MG63 (cell line): ENCODE data around the gene THEM4. TPM values are rescaled to one million over a fixed set of nuclear protein-coding genes. Genes with fewer than 3 reads are reported as not detected.

Experiments
- DNase-seq: peaks from one replicate; pipeline ENCODE4 v3.0.0-alpha.2; 2020
- H3K27me3 ChIP-seq: fragments of 250-450 bp; sonication (Bioruptor Pico); 2 replicates; pipeline ENCODE4 v1.5.1; 2020; ENCODE audit warnings: mild to moderate bottlenecking, moderate library complexity
- H3K36me3 ChIP-seq: fragments of 250-450 bp; sonication (Bioruptor Pico); 2 replicates; pipeline ENCODE4 v1.5.1; 2020; ENCODE audit warnings: mild to moderate bottlenecking, moderate library complexity
- H3K4me3 ChIP-seq: fragments of 250-450 bp; sonication (Bioruptor Pico); 2 replicates; pipeline ENCODE4 v1.5.1; 2020; ENCODE audit warnings: mild to moderate bottlenecking, moderate library complexity
- H3K9me3 ChIP-seq: fragments of 250-450 bp; sonication (Bioruptor Pico); 2 replicates; pipeline ENCODE4 v1.5.1; 2020; ENCODE audit warnings: mild to moderate bottlenecking, moderate library complexity
- total RNA-seq: library from RNA; depleted of rRNA; stranded (reverse); fragments of >200 nt; shearing (Covaris generic); gene quantifications from 2 replicates; pipeline ENCODE4 v1.2.3, GENCODE V29; 2014; ENCODE audit warnings: low replicate concordance

The THEM4 gene
- total RNA-seq, 1 experiment from 2014 or later: 22.9 TPM

DNA sequence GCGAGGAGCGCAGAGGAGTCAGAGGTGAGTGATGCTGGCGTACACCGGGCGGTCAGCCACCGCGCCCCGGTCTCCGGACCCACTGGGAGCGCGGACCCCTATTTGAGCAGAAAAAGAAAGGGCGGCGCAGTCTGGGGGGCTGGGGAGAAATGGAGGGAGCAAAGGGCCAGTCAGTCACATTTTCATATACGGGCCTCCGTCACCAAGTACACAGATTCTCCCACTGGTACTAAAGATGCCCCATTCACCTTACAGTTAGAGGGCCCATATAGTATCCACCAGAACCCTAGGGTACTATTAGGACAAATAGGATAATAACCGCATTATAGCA is 70.3 kb downstream of the THEM4 start:
- no peaks in the 10 kb centered on the region for H3K9me3 ChIP-seq
- no peaks in the 10 kb centered on the region for H3K36me3 ChIP-seq
- no peak for DNase-seq
- H3K27me3 ChIP-seq: no peaks in the 10 kb centered on the region
- no peak overlapping the region for H3K4me3 ChIP-seq

DNA sequence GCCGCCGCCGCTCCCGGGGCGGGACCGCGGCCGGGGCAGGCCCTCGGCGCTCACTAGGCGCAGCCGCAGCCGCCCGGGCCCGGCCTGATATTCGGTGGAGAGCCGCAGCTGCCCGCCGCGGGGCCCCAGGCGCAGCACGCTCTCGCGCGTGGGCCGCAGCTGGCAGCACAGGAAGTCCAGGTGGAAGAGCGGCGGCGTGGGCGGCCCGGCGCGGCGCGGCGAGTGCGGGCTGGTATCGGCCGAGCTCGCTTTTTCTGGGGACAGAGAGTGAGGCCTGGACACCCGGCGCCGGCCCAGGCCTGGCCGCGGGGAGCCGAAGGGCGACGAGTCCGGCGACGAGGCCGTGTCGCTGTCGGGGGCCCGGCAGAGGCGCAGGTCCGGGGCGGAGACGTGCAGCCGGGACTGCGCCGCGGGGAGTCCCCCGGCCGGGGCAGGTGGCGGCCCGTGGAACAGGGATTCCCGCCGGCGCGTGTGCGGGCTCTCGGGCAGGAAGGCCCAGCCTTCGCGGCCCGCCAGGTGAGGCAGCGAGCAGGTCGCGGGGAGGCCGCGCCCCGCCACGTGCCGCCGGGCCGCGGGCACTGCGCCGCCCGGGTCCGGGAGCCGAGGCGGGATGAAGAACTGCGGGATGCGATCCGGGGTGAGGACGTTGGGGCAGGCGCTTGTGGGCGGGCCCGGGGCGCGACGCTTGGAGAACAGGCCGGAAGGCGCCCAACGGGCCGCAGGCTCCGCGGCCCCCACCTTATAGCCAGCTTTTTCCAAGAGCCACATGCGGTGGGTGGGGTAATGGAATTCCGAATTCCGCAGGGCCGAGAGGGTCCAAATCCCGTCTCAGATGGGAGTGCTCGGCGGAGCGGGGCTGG is 70.9 kb downstream of the THEM4 start:
- Histone ChIP-seq H3K36me3 (no peaks in the 10 kb centered on the region), H3K9me3 (no peaks in the 10 kb centered on the region), H3K4me3 (no peak overlapping the region), H3K27me3 (no peaks in the 10 kb centered on the region)
- DNase-seq: no peak

DNA sequence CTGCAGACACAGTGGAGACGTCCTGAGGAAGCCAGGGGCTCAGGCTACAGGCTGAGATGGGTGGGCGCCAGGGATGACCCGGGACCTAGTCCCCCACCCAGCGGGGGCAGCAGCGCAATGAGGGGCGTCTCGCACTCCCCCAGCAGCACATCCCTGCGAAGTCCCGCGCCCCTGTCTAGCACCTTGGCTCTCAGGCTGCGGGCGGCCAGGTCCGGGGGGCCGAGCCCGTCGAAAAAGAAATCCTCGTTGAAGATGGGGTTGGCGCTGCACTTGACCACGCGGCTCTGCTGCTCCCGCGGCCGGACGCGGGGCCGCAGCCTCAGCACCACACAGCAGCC is 71.5 kb downstream of the THEM4 start:
- no peak for DNase-seq
- Histone ChIP-seq H3K4me3 (no peak overlapping the region), H3K27me3 (no peaks in the 10 kb centered on the region), H3K36me3 (no peaks in the 10 kb centered on the region), H3K9me3 (no peaks in the 10 kb centered on the region)

DNA sequence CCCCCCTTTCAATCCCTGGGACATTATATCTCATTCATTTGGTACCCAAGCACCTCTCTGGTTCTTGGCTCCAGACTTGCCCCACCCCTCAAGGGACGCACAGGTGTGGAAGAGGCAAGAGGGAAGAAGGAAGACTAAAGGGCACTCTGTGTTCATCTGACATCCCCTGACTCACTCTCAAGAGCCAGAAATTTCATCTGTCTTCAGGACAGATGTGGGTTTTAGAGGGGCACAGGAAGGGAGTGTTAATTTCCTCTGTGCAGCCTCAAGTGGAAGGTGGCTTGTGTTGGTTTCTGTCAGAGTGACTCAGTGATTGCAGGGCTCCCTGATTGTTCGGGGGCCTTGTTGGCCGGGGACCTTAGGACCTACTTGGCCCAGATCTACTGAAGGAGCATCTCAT is 72.1 kb downstream of the THEM4 start:
- Histone ChIP-seq H3K27me3 (no peaks in the 10 kb centered on the region), H3K9me3 (no peaks in the 10 kb centered on the region), H3K36me3 (no peaks in the 10 kb centered on the region), H3K4me3 (no peak overlapping the region)
- DNase-seq: no peak

DNA sequence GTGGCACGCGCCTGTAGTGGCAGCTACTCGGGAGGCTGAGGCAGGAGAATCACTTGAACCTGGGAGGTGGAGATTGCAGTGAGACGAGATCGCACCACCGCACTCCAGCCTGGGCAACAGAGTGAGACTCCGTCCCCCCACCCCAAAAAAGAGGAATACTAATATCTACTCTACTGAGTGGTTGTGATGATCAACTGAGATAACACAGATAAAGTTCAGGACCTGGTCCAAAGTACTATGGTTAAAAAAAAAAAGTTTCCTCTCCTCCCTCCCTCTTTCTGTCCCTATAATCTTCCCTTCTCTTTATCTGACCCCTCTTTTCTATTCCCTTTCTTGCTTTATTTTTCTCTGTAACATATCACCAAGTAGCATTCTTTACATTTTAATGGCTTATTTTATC is 73.7 kb downstream of the THEM4 start:
- Histone ChIP-seq H3K36me3 (no peaks in the 10 kb centered on the region), H3K9me3 (no peaks in the 10 kb centered on the region), H3K4me3 (no peak overlapping the region), H3K27me3 (no peaks in the 10 kb centered on the region)
- no peak for DNase-seq

DNA sequence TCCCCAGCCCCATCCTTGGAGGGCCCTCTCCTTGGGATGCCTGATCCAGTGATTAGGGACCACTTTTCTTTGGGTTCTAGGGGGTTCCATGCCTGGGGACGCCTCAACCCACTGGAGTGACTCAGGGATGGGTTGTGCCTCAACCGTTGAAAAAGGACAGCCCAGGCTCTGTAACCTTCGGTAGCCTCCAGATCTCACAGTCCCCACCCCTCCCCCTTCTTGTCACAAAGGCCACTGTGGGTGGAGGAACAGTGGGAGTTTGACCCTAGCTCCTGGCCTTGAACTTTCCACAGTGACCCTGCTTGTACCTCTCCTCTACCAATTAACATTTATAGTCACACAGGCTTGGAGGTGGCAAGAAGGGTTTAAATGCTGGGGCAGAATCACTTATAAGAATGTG is 75.1 kb downstream of the THEM4 start:
- no peak for DNase-seq
- no peaks in the 10 kb centered on the region for H3K36me3 ChIP-seq
- H3K4me3 ChIP-seq: no peak overlapping the region
- H3K27me3 ChIP-seq: no peaks in the 10 kb centered on the region
- H3K9me3 ChIP-seq: no peaks in the 10 kb centered on the region

DNA sequence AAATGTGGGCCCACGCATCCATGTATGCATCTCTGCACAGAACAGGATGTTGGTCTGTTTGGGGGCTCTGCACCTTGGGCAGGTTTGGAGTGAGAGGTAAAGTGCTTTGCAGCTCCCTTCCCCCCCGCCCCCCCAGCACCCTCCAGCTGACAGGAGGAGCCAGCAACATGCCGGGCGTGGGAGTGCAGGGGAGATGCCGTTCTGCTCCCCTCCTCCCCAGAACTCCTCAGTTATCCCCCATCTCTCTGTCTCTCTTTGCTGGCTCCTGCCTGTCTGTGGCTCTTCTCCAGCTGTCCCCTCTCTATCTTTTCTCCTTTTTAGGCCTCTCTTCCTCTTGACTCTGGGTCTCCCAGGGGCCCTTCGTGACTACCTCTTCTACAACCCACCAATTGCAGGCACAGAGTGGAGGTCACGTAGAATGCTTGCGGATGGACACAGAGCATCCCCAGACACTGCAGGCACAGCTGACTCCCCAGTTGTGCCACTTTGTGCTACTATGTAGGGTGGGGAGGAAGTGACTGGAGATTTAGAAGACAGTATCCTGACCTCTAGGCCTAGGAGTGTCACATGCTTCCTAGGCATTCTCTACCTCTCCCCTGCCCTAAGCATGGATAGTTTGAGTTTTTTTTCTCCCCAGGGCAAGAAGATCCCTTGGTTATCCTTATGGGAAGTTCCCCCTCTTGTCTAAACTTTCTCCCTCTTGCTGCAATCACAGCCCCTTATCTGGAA is 76.0 kb downstream of the THEM4 start:
- DNase-seq: no peak
- H3K36me3 ChIP-seq: no peaks in the 10 kb centered on the region
- H3K4me3 ChIP-seq: no peak overlapping the region
- H3K27me3 ChIP-seq: no peaks in the 10 kb centered on the region
- no peaks in the 10 kb centered on the region for H3K9me3 ChIP-seq

DNA sequence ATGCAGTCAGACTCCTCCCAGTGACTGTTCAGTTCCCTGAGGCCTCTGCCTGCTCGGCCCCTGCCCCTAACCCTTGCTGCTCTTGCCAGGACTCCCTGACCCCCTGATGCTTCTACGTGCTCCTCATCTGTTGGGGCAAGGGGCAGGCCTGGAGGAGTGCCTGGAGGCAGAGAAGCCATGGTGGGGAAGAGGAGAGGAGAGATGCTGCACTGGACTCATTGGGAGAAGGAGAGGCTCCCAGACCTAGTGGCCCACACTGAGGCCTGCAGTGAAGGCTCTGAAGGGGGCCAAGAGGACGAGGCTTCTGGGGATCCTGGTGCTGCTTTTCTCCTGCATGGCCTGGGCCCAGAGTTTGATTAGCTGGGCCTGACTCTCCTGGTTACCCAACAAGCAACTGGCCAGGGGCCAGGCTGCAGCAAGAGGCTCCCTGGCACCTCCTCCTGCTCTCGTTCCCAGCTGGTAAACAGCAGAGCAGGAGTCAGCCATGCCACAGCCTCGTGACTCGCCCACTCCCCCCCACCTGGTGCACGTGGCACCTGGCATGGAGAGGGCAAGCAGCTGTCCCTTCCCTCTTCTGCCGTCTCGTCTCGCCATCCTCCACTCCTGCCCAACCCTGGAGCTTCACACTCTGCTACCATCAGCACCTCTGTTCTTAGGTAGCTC is 76.9 kb downstream of the THEM4 start:
- Histone ChIP-seq H3K36me3 (no peaks in the 10 kb centered on the region), H3K4me3 (no peak overlapping the region), H3K9me3 (no peaks in the 10 kb centered on the region), H3K27me3 (no peaks in the 10 kb centered on the region)
- peak; percentile 79 for DNase-seq

DNA sequence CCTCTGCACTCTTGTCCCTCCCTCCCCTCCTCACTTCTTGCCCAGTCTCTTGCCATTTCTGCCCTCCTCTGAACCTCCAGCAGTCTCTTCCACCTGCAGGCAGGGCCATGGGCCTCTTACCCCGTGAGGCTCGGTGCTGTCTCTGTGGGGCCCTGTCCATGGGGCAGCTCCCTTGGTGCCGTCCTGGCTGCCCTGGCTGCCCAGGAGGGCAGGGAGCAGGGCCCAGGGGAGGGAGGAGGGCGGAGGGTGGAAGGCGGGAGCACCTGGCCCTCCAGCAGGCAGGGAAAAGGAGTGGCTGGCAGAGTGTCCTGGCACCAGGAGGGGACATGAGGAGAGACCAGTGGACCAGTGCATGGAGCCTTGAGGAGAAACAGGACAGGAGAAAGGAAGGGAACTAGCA is 77.7 kb downstream of the THEM4 start, which contains the start of gene RORC:
Gene RORC, minus strand, starts transcription at position 198 of the 400 bp plus-strand sequence. Its CDS starts 38 bp downstream, at position 160.
- no peak for DNase-seq
- H3K36me3 ChIP-seq: no peaks in the 10 kb centered on the region
- H3K4me3 ChIP-seq: no peak within 1 kb of the TSS
- no peaks in the 10 kb centered on the region for H3K27me3 ChIP-seq
- H3K9me3 ChIP-seq: no peaks in the 10 kb centered on the region

DNA sequence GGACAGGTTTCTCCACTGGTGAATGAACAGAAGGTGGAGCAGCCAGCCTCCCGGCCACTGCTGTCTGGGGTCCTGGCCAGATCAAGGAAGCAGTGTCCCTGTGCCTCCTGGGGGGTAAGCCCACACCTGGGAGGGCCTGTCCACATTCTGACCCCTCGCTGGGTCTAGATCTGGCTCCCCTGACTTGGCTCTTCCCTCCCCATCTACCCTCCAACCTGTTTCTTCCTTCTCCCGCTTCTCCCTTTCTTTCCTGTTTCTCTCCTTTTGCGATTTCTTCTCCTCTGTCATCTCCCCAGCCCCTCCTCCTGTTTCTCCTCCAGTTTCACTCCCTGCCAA is 78.1 kb downstream of the THEM4 start:
- no peaks in the 10 kb centered on the region for H3K36me3 ChIP-seq
- DNase-seq: no peak
- no peaks in the 10 kb centered on the region for H3K9me3 ChIP-seq
- no peaks in the 10 kb centered on the region for H3K27me3 ChIP-seq
- H3K4me3 ChIP-seq: no peak overlapping the region

DNA sequence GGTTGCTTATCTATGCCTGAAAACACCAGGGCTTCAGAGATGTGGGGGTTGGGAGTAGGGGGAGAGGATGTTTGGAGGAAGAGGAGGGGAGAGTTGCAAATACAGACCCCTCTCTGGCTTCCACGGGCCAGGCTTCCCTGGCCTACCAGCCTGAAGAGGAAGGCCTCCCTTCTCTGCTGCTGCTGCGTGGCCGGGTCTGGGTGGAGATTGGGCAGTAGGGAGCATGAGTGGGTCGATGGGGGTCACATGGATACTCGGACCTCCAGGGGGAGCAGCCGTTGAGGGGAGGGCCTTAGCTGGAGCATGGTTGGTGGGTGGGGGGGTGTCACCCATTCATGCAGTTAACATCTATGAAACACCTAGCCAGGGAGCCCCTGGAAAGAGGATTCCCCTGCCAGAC is 79.3 kb downstream of the THEM4 start:
- Histone ChIP-seq H3K4me3 (no peak overlapping the region), H3K36me3 (no peaks in the 10 kb centered on the region), H3K27me3 (no peaks in the 10 kb centered on the region), H3K9me3 (no peaks in the 10 kb centered on the region)
- no peak for DNase-seq

DNA sequence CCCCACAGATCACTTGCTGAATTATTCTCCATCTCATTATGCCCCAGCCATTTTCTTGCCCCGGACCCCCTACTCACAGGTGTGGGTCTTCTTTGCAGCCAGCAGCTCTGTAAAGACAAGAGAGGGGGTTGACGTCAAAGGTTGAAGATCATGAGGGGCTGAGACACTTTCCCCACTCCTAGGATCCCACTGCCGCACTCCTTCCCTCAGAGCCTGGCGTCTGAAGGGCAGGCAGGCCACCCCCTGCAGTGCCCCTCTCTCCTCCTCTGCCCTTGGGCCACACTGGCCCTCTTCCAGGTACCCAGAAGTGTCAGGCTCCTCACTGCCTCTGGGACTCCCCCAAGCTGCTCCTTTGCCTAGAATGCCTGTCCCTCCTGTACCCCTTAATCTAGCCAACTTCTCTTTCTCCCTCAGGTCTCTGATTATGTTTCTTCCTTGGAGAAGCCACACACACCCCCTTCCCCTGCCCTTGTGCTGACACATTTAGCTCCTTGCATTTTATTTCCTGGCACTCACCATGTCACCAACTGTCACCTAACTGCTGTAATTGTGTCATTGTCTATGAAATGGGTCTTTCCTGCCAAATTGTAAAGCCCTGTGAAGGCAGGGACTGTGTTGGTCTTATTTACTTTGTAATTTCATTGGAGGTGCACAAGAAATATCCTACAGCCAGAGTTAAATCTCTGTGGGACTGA is 79.8 kb downstream of the THEM4 start:
- Histone ChIP-seq H3K27me3 (no peaks in the 10 kb centered on the region), H3K9me3 (no peaks in the 10 kb centered on the region), H3K36me3 (no peaks in the 10 kb centered on the region), H3K4me3 (no peak overlapping the region)
- DNase-seq: no peak

DNA sequence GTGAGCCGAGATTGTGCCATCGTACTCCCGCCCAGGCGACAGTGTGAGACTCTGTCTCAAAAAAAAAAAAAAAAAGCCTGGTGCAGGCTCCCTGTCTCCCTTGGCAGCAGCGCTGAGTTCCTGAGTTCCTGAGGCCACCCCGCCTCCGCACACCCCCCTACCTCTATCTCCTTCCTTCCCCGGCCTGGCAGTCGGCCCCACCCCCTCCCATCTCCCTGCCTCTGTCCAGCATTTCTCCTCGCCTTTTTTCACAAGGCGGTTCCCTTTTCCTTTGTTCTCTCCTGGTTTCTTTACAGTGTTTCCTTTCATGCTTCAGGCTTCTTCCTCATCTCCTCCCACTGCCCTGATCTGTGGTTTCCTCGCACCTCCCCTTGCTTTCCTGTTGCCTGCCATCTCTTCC is 80.4 kb downstream of the THEM4 start:
- Histone ChIP-seq H3K9me3 (no peaks in the 10 kb centered on the region), H3K36me3 (no peaks in the 10 kb centered on the region), H3K4me3 (no peak overlapping the region), H3K27me3 (no peaks in the 10 kb centered on the region)
- DNase-seq: peak; percentile 65

DNA sequence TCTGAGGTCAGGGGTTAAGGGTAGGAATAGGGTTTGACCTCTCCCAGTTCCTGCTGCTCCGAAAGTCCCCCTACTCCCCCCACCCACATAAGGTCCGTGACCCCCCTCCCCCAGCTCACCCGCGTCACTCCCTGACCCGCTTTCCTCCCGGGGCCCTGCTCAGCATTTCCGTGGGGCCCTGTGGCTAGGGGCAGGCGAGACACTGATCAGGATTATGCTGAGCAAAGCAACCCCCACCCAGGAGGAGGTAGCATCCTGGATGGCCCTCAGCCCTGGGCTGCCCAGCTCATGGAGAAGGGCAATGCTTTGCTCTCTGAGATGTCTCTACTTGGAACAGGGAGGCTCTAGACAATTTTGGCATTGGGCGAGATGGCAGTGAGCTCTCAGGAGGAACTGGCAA is 81.5 kb downstream of the THEM4 start:
- Histone ChIP-seq H3K27me3 (no peaks in the 10 kb centered on the region), H3K4me3 (no peak overlapping the region), H3K36me3 (no peaks in the 10 kb centered on the region), H3K9me3 (no peaks in the 10 kb centered on the region)
- DNase-seq: no peak

DNA sequence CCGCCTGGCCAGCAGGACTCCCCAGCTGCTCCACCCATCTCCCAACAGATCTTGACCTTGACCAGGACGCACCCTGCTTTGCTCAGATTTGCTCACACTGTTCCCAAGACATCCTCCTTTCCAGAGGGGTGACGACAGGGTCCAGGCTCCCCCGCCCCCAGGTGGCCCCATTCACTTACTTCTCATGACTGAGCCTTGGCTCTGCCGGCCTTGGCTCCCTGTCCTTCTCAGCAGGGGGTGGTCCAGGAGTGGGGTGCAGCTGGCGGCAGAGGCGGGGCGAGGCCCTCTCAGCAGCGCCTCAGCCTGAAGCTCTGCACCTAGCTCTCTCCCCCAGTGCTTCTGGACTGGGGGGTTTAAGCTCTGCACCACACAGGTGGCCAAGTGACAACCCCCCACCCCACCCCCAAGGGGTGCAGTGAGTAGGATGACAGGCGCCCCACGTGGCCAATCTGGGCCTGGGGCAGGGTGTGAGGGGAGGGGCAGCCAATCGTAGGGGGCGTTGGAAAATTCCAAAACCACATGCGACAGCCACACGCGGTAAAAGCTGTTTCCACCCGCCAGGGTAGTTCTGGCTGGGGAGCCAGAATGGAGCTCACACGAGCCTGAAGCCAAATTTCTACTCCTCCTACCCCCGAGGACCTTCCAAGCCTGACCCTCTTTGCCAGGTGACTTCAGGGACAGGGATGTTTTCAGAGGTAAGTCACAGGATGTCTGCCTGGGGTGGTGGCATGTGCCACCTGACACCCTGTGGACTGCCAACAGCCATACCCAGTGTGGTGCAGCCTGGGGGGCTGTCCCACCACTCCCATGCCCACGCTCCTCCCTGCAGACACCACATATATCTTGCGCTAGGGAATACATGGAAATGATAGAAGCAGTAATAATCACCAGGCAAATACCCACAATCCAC is 83.3 kb downstream of the THEM4 start:
- Histone ChIP-seq H3K4me3 (no peak overlapping the region), H3K27me3 (no peaks in the 10 kb centered on the region), H3K36me3 (no peaks in the 10 kb centered on the region), H3K9me3 (peaks cover 2% of the 10 kb centered on the region)
- peak; percentile 22 for DNase-seq

DNA sequence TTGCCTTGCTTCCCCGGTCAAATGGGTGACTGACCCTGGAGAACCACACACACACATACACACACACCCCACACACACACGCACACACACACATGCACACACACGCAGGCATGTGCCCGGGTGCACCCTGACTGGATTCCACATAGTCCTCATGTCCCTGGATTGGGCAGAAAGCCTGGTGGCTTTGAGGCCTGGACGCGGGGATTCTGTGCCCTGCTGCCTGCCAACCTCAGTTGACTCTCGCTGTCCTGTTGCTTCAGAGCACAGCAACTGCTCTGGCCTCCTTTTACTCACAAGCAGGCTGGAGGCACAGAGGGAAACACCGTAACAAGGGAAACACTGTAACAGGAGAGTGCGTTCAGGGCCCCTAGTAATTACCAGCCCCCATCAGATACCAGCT is 84.1 kb downstream of the THEM4 start:
- Histone ChIP-seq H3K27me3 (no peaks in the 10 kb centered on the region), H3K9me3 (peaks cover 2% of the 10 kb centered on the region), H3K36me3 (no peaks in the 10 kb centered on the region), H3K4me3 (no peak overlapping the region)
- no peak for DNase-seq
